Transverse colon (tissue), 4 donors: ENCODE data around the gene ZMAT3. TPM values are rescaled to one million over a fixed set of nuclear protein-coding genes. Genes with fewer than 3 reads are reported as not detected.
A peak's percentile ranks its signal among the peaks of the same experiment; 100 is the strongest.

ENCODE experiments used
- DNase-seq: peaks from one replicate; pipeline ENCODE4 v3.0.0-alpha.2; 2019
- H3K27ac ChIP-seq, 4 donors: fragments of 200-600 bp; sonication (generic); 2 replicates each; pipeline ENCODE4 v1.5.1; 2016 to 2018; ENCODE audit warnings: inconsistent platforms in 4 of 4
- H3K27me3 ChIP-seq: fragments of 200-600 bp; sonication (generic); 2 replicates; pipeline ENCODE4 v1.5.1; 2017; ENCODE audit warnings: inconsistent platforms
- H3K36me3 ChIP-seq, 4 donors: fragments of 200-600 bp; sonication (generic); 2 replicates each; pipeline ENCODE4 v1.5.1; 2017 to 2019; ENCODE audit warnings: inconsistent platforms in 4 of 4
- H3K4me1 ChIP-seq, 4 donors: fragments of 200-600 bp; sonication (generic); 2 replicates each; pipeline ENCODE4 v1.5.1; 2017 to 2020; ENCODE audit warnings: inconsistent platforms in 4 of 4
- H3K4me3 ChIP-seq, 4 donors: fragments of 200-600 bp; sonication (generic); 1 replicate in 1 of 4; 2 replicates in 3 of 4; pipeline versions ENCODE4 v1.5.1 to v1.6.1; 2017 to 2019; ENCODE audit warnings: inconsistent platforms in 4 of 4
- H3K9me3 ChIP-seq, 2 donors: fragments of 200-600 bp; sonication (generic); 2 replicates each; pipeline ENCODE4 v1.5.1; 2017 to 2019; ENCODE audit warnings: inconsistent platforms in 2 of 2
- EP300 ChIP-seq: sonication (generic); formaldehyde crosslinking; IDR thresholded peaks from one replicate; pipeline ENCODE4 v1.6.1; 2017; ENCODE audit warnings: antibody characterized with exemption, low read depth
- POLR2A ChIP-seq: fragments of 450-650 bp; IDR thresholded peaks from one replicate; pipeline ENCODE4 v1.6.1; 2016; ENCODE audit warnings: antibody characterized with exemption, mild to moderate bottlenecking, moderate library complexity
- POLR2AphosphoS5 ChIP-seq, 3 donors: sonication (generic); formaldehyde crosslinking; IDR thresholded peaks; one replicate each; pipeline ENCODE4 v1.6.1; 2016; ENCODE audit warnings: antibody characterized with exemption in 3 of 3
- WGBS, 2 donors: methylation state at CpG; one replicate each; pipeline ENCODE4 v1.1.5; 2018; ENCODE audit warnings: low coverage in 1 of 2; 5-methylcytosine and 5-hydroxymethylcytosine counted together
- in situ Hi-C, 4 donors: fragments of 200-750 bp; cut with MboI; loops; one replicate each; pipeline versions ENCODE4 v1.15.0 to v1.15.1; 2017; ENCODE audit warnings: low sequenced_read_pairs in 3 of 4, low pct_ligation_motif_present in 1 of 4, low pct_unique_long_range_greater_than_20kb in 1 of 4
- intact Hi-C: fragments of 100-400 bp; cut with DNase I; formaldehyde crosslinking; loops from one replicate; pipeline ENCODE4 v1.15.1; 2023; ENCODE audit warnings: low total_unique reads
- total RNA-seq, 4 donors: library from RNA; depleted of rRNA; stranded (reverse); fragments of >200 nt; gene quantifications; one replicate each; pipeline ENCODE4 v1.1.0, GENCODE V29; 2016
- TF ChIP-seq, protein P1 (sequence below), 5 experiments: fragments of 200-600 bp in 3 of 5; fragments of 450-650 bp in 2 of 5; sonication (generic) in 3 of 5; IDR thresholded peaks; 1 replicate in 2 of 5; 2 replicates in 3 of 5; pipeline ENCODE4 v1.5.1; 2016 to 2017; ENCODE audit warnings: antibody characterized with exemption in 5 of 5, inconsistent platforms in 3 of 5, mild to moderate bottlenecking in 2 of 5, moderate library complexity in 1 of 5

The ZMAT3 gene
- total RNA-seq, 4 donors from 2014 or later, result 6.4 to 11.7 (median 9.7) TPM

DNA sequence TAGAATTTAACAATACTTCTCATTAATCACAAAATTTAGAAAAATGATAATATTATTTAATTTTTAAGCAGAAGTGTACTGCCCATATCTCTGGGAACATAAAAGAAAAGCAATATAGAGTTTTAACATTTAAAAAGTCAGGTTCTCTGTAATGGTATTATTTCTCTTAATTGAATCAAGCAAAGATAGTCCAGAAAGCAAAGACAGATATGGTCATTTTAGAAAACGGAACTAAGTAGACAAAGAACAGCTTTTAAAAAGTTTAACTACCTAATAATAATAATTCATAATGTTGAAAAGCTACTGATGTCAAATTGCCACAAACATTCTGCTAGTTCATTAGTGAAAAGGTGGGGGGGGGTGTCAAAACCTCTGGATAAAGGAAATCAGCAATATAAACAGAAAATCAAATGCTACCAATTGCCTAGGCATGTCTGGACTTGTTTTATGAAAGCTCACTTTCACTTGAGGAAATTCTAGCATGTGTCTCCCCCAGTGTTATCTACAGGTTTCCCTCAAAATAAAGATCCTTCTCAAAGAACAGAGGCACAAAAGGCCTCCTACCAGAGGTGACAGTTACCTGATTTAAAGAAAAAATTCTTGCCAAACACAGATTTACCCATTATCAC, 1.7 kb downstream of the ZMAT3 start:
- TF ChIP-seq POLR2A (no peak), EP300 (no peak), POLR2AphosphoS5 (IDR thresholded peaks at IDR 0.05) (no peak)
- TF ChIP-seq, protein P1, sequence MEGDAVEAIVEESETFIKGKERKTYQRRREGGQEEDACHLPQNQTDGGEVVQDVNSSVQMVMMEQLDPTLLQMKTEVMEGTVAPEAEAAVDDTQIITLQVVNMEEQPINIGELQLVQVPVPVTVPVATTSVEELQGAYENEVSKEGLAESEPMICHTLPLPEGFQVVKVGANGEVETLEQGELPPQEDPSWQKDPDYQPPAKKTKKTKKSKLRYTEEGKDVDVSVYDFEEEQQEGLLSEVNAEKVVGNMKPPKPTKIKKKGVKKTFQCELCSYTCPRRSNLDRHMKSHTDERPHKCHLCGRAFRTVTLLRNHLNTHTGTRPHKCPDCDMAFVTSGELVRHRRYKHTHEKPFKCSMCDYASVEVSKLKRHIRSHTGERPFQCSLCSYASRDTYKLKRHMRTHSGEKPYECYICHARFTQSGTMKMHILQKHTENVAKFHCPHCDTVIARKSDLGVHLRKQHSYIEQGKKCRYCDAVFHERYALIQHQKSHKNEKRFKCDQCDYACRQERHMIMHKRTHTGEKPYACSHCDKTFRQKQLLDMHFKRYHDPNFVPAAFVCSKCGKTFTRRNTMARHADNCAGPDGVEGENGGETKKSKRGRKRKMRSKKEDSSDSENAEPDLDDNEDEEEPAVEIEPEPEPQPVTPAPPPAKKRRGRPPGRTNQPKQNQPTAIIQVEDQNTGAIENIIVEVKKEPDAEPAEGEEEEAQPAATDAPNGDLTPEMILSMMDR (IDR thresholded peaks at IDR 0.05), result no peak
- Histone ChIP-seq H3K27ac (no peak overlapping the region), H3K4me1 (peaks cover 0 to 25% (median 13%) of the 10 kb centered on the region in 4 donors), H3K9me3 (no peaks in the 10 kb centered on the region), H3K4me3 (no peak overlapping the region), H3K36me3 (peaks cover 0 to 20% (median 0%) of the 10 kb centered on the region in 4 donors), H3K27me3 (no peaks in the 10 kb centered on the region)
- in situ Hi-C loops (no loop called here), intact Hi-C loops (no loop called here)
- no peak for DNase-seq
- whole genome bisulfite sequencing, 2 donors, result 58 to 75% methylated on average over 1 of the region's 1 CpG

DNA sequence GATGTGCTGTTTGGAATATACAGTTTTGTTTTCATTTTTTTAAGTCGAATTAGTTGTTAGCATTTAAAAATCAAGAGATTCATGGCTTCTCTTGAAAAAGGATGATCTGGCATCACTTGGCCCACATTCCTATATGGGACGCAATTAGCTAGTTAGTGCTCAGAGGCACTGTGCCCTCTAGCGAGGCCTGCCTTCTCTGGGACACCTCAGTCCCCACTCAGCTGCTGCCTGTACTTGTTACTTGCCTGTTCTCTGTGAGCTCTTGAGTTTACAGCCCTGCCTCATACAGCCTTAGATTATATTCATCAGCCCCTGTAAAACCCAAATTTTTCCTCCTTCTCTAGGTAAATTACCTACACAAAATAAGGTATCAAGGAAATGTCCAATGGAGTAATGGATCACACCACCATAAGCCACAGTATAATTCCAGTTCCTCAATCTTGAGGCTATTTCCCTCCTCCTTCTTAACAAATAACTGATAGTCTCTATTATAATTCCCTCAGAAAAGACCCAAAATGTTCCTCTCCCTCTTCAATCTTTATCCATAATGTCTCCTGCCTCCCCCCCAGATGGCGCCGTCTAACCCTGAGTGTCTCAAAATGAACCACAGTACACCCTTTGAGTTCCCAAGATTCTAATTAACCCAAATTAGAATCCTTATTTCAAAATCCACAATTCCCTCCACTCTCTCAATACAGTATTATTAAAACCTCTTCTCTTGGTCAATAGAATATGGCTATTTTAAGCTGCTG, 2.7 kb downstream of the ZMAT3 start:
- peaks cover 0 to 20% (median 0%) of the 10 kb centered on the region in 4 donors for H3K36me3 ChIP-seq
- no peaks in the 10 kb centered on the region for H3K27me3 ChIP-seq
- H3K4me3 ChIP-seq, result no peak overlapping the region
- peak; percentile 19 for DNase-seq
- H3K27ac ChIP-seq, result no peak overlapping the region
- intact Hi-C loops, result no loop called here
- in situ Hi-C loops, result no loop called here
- TF ChIP-seq POLR2AphosphoS5 (IDR thresholded peaks at IDR 0.05), result no peak
- TF ChIP-seq EP300, result no peak
- TF ChIP-seq, protein P1 (IDR thresholded peaks at IDR 0.05), result peak in 2 of 5 experiments; percentile 10 to 19
- H3K4me1 ChIP-seq, result peaks cover 0 to 25% (median 13%) of the 10 kb centered on the region in 4 donors
- no peaks in the 10 kb centered on the region for H3K9me3 ChIP-seq
- 81 to 90% methylated on average over 3 to 5 of the region's 5 CpGs for WGBS, 2 donors

DNA sequence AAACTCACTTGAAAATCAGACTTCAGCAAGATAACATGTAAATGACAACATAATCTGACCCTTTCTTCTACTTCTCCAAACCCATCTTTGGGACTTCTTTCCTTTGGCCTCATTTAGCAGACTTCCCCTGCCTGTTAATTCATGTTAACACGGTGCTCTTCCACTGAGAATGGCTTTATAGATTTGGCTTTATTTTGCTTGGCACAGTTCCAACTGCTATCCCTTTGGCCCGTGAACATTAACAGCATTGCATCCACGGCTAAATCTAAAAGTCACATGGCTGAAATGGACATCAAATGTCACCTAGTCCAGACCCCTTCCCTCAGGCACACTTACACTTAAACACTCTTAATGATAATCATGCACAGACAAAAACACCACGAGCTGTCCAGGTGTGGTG, 3.8 kb downstream of the ZMAT3 start:
- Histone ChIP-seq H3K4me1 (peaks cover 0 to 25% (median 13%) of the 10 kb centered on the region in 4 donors), H3K4me3 (no peak overlapping the region), H3K27ac (no peak overlapping the region), H3K27me3 (no peaks in the 10 kb centered on the region), H3K9me3 (no peaks in the 10 kb centered on the region), H3K36me3 (peaks cover 0 to 20% (median 0%) of the 10 kb centered on the region in 4 donors)
- intact Hi-C loops (no loop called here), in situ Hi-C loops (no loop called here)
- no peak for DNase-seq
- WGBS, 2 donors, result 0 to 50% methylated on average over 1 to 4 of the region's 4 CpGs
- TF ChIP-seq EP300 (no peak), POLR2AphosphoS5 (IDR thresholded peaks at IDR 0.05) (no peak), POLR2A (no peak)
- TF ChIP-seq, protein P1 (IDR thresholded peaks at IDR 0.05), result no peak

DNA sequence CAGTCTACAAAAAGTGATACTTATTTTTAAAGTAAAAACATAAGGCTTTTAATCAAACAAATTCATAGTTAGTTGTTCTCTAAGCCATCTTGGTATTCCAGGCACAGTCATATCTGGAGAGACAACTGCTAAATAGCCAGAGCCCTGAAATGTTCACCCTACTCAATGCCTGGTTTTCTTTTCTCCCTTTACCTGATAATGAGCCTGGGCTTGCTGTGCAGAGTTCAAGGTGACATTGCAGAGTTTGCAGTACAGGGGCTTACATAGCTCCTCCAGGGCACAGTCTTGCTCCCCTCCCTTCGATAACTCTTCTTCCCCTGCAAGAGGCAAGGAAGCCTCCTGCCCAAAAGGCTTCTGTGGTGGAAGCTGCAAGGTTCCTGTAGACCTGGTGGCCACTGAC, 4.3 kb downstream of the ZMAT3 start:
- DNase-seq, result no peak
- H3K27me3 ChIP-seq, result no peaks in the 10 kb centered on the region
- intact Hi-C loops, result no loop called here
- no peak for TF ChIP-seq POLR2A
- TF ChIP-seq POLR2AphosphoS5 (IDR thresholded peaks at IDR 0.05), result no peak
- no peak for TF ChIP-seq EP300
- TF ChIP-seq, protein P1 (IDR thresholded peaks at IDR 0.05), result no peak
- no peaks in the 10 kb centered on the region for H3K9me3 ChIP-seq
- H3K4me3 ChIP-seq, result no peak overlapping the region
- WGBS, 2 donors, result 100% methylated on average over 1 of the region's 1 CpG; no CpG with 5 or more reads in 1 of the 2 donors
- peaks cover 0 to 23% (median 12%) of the 10 kb centered on the region in 4 donors for H3K4me1 ChIP-seq
- H3K36me3 ChIP-seq, result peaks cover 0 to 20% (median 0%) of the 10 kb centered on the region in 4 donors
- H3K27ac ChIP-seq, result no peak overlapping the region
- in situ Hi-C loops, result no loop called here
